Testis (tissue), 2 donors: ENCODE measurements around the gene ITCH.

Experiments used
- POLR2A ChIP-seq: fragments of 450-650 bp; IDR thresholded peaks from one replicate; pipeline ENCODE4 v1.6.1; 2017; ENCODE audit warnings: antibody characterized with exemption, mild to moderate bottlenecking, moderate library complexity
- TF ChIP-seq, protein P1 (sequence below), 3 experiments: fragments of 450-650 bp in 2 of 3; fragments of 200-600 bp in 1 of 3; sonication (generic) in 1 of 3; IDR thresholded peaks; one replicate each; pipeline ENCODE4 v1.5.1; 2016 to 2019; ENCODE audit warnings: antibody characterized with exemption in 3 of 3, mild to moderate bottlenecking in 2 of 3, moderate library complexity in 1 of 3

DNA sequence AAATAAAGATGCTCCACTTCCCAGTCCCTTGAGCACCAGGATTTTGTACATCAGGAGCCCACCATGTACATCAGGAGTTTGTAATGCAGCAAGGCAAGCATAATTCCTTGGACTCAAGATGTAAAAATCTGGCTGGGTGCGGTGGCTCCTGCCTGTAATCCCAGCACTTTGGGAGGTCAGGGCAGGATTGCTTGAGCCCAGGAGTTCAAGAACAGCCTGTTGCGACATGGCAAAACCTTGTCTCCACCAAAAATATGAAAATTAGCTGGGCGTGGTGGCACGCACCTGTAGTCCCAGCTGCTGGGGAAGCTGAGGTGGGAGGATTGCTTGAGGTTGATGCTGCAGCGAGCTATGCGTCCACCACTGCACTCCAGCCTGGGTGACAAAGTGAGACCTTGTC, 179.4 kb downstream of the ITCH start:
- TF ChIP-seq, protein P1, sequence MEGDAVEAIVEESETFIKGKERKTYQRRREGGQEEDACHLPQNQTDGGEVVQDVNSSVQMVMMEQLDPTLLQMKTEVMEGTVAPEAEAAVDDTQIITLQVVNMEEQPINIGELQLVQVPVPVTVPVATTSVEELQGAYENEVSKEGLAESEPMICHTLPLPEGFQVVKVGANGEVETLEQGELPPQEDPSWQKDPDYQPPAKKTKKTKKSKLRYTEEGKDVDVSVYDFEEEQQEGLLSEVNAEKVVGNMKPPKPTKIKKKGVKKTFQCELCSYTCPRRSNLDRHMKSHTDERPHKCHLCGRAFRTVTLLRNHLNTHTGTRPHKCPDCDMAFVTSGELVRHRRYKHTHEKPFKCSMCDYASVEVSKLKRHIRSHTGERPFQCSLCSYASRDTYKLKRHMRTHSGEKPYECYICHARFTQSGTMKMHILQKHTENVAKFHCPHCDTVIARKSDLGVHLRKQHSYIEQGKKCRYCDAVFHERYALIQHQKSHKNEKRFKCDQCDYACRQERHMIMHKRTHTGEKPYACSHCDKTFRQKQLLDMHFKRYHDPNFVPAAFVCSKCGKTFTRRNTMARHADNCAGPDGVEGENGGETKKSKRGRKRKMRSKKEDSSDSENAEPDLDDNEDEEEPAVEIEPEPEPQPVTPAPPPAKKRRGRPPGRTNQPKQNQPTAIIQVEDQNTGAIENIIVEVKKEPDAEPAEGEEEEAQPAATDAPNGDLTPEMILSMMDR (IDR thresholded peaks at IDR 0.05): no peak
- TF ChIP-seq POLR2A: no peak
